HCT116 (cell line): Measurements from ENCODE around the gene ASPHD1. TPM values are rescaled to one million over a fixed set of nuclear protein-coding genes. Genes with fewer than 3 reads are reported as not detected.

Source experiments
- ATAC-seq: fragments of 200-7000 bp; cut with Tn5 transposase; 2 replicates; pipeline ENCODE4 v1.9.1; 2020; ENCODE audit warnings: mild to moderate bottlenecking, moderate library complexity
- BruUV-seq: library from RNA; stranded (reverse); fragments of 400-500 nt; replicated peaks from 2 replicates; lab custom pipeline; 2021; lab: Mats Ljungman, UMichigan
- CTCF ChIA-PET: fragments of 300-600 bp; sonication (Branson Sonifier 250); formaldehyde crosslinking; loops from one replicate; lab custom pipeline; 2021; ENCODE audit warnings: antibody characterized with exemption; lab: Charles Lee
- POLR2A ChIA-PET: fragments of 300-600, 350-600 bp; sonication (Branson Sonifier 250); formaldehyde crosslinking; loops from one replicate; lab custom pipeline; 2021; ENCODE audit warnings: antibody characterized with exemption; lab: Charles Lee
- RAD21 ChIA-PET, 2 experiments: fragments of 300-600 bp; sonication (Branson Sonifier 250); formaldehyde crosslinking; loops; one replicate each; lab custom pipeline; 2023; ENCODE audit warnings: low total read pairs in 2 of 2; ENCODE audit not compliant: uncharacterized antibody in 2 of 2, unreplicated experiment in 2 of 2, low non-redundant PET in 1 of 2; lab: Charles Lee
- DNase-seq: peaks from one replicate; pipeline ENCODE4 v3.0.0-alpha.2; 2010; ENCODE audit warnings: low read depth, low spot score
- H2AFZ ChIP-seq: fragments of 200-600 bp; shearing (Covaris generic), sonication (generic); 2 replicates; pipeline ENCODE4 v1.6.1; 2017; ENCODE audit warnings: low read depth, mixed run types, mixed read lengths, antibody characterized with exemption, low read length; ENCODE audit not compliant: poor library complexity, severe bottlenecking
- H3K27ac ChIP-seq: 2 replicates; pipeline ENCODE4 v1.5.1; 2012; ENCODE audit warnings: low read depth, low read length
- H3K27me3 ChIP-seq: fragments of 200-600 bp; sonication (generic); 2 replicates; pipeline ENCODE4 v1.6.1; 2016; ENCODE audit warnings: mixed run types, low read length, mixed read lengths; ENCODE audit not compliant: insufficient read depth
- H3K36me3 ChIP-seq, 2 experiments: fragments of 200-500 bp in 1 of 2; fragments of 200-600 bp in 1 of 2; sonication (Bioruptor generic) in 1 of 2; sonication (generic) in 1 of 2; 2 replicates each; pipeline versions ENCODE4 v1.5.1 to v1.6.1; 2014 to 2016; ENCODE audit warnings: low read length in 2 of 2, inconsistent platforms in 1 of 2, mixed read lengths in 1 of 2, mixed run types in 1 of 2; ENCODE audit not compliant: insufficient read depth in 2 of 2, control insufficient read depth in 1 of 2
- H3K4me1 ChIP-seq, 2 experiments: fragments of 200-600 bp in 1 of 2; sonication (generic) in 1 of 2; 2 replicates each; pipeline versions ENCODE4 v1.5.1 to v1.6.1; 2012 to 2017; ENCODE audit warnings: low read length in 2 of 2, inconsistent platforms in 1 of 2, mild to moderate bottlenecking in 1 of 2, mixed read lengths in 1 of 2, mixed run types in 1 of 2, moderate library complexity in 1 of 2; ENCODE audit not compliant: insufficient read depth in 2 of 2, control insufficient read depth in 1 of 2
- H3K4me2 ChIP-seq: fragments of 200-600 bp; sonication (generic); 2 replicates; pipeline ENCODE4 v1.6.1; 2017; ENCODE audit warnings: mixed run types, low read length, mixed read lengths
- H3K4me3 ChIP-seq, 2 experiments: fragments of 200-600 bp in 1 of 2; sonication (generic) in 1 of 2; replicated peaks in 1 of 2; 2 replicates each; pipeline ENCODE4 v1.5.1; 2011 to 2016; ENCODE audit warnings: low read length in 2 of 2, control low read depth in 1 of 2, low read depth in 1 of 2, mild to moderate bottlenecking in 1 of 2, mixed read lengths in 1 of 2, mixed run types in 1 of 2
- H3K79me2 ChIP-seq: fragments of 200-600 bp; sonication (generic); 2 replicates; pipeline ENCODE4 v1.6.1; 2017; ENCODE audit warnings: mild to moderate bottlenecking, mixed run types, low read length, moderate library complexity, mixed read lengths; ENCODE audit not compliant: insufficient read depth
- H3K9ac ChIP-seq: fragments of 200-600 bp; sonication (generic); 2 replicates; pipeline ENCODE4 v1.6.1; 2016; ENCODE audit warnings: low read length, mixed read lengths
- H3K9me2 ChIP-seq: fragments of 200-600 bp; sonication (generic), shearing (Covaris generic); 2 replicates; pipeline ENCODE4 v1.6.1; 2017; ENCODE audit warnings: mixed run types, mild to moderate bottlenecking, moderate library complexity; ENCODE audit not compliant: insufficient read depth
- H3K9me3 ChIP-seq, 2 experiments: fragments of 200-500 bp in 1 of 2; fragments of 200-600 bp in 1 of 2; sonication (Bioruptor generic) in 1 of 2; sonication (generic) in 1 of 2; 2 replicates each; pipeline ENCODE4 v1.6.1; 2014 to 2017; ENCODE audit warnings: low read length in 2 of 2, mixed read lengths in 2 of 2, inconsistent platforms in 1 of 2, low read depth in 1 of 2, mild to moderate bottlenecking in 1 of 2, mixed run types in 1 of 2, moderate library complexity in 1 of 2; ENCODE audit not compliant: control insufficient read depth in 1 of 2, insufficient read depth in 1 of 2
- H4K20me1 ChIP-seq: fragments of 200-600 bp; sonication (generic), shearing (Covaris generic); 2 replicates; pipeline ENCODE4 v1.6.1; 2017; ENCODE audit warnings: mixed run types, mild to moderate bottlenecking, moderate library complexity; ENCODE audit not compliant: insufficient read depth
- CBX3 ChIP-seq: IDR thresholded peaks from 2 replicates; pipeline ENCODE4 v1.6.1; 2012; ENCODE audit warnings: low read depth
- EGR1 ChIP-seq: IDR thresholded peaks from 2 replicates; pipeline ENCODE4 v1.6.1; 2012; ENCODE audit warnings: low read depth
- ELF1 ChIP-seq: IDR thresholded peaks from 2 replicates; pipeline ENCODE4 v1.6.1; 2012; ENCODE audit warnings: low read depth, borderline replicate concordance
- EZH2 ChIP-seq: fragments of 200-600 bp; sonication (generic); IDR thresholded peaks from 2 replicates; pipeline ENCODE4 v1.6.1; 2017; ENCODE audit warnings: antibody characterized with exemption, mixed run types
- JUND ChIP-seq: IDR thresholded peaks from 2 replicates; pipeline ENCODE4 v1.6.1; 2012
- POLR2A ChIP-seq: IDR thresholded peaks from 2 replicates; pipeline ENCODE4 v1.7.0; 2011; ENCODE audit warnings: borderline replicate concordance; ENCODE audit not compliant: insufficient read depth, insufficient read length; ENCODE audit errors: extremely low read depth
- POLR2AphosphoS5 ChIP-seq: IDR thresholded peaks from 2 replicates; pipeline ENCODE4 v1.6.1; 2011; ENCODE audit warnings: mild to moderate bottlenecking, low read depth, low read length, moderate library complexity
- RAD21 ChIP-seq: IDR thresholded peaks from 2 replicates; pipeline ENCODE4 v1.6.1; 2012; ENCODE audit warnings: low read depth, mild to moderate bottlenecking
- SP1 ChIP-seq: IDR thresholded peaks from 2 replicates; pipeline ENCODE4 v1.6.1; 2012; ENCODE audit warnings: low read depth
- TCF7L2 ChIP-seq: IDR thresholded peaks from 2 replicates; pipeline ENCODE4 v1.7.0; 2011; ENCODE audit warnings: borderline replicate concordance, inconsistent platforms; ENCODE audit not compliant: insufficient read depth, insufficient read length; ENCODE audit errors: extremely low read depth
- YY1 ChIP-seq: IDR thresholded peaks from 2 replicates; pipeline ENCODE4 v1.6.1; 2011; ENCODE audit warnings: low read length, low read depth, moderate library complexity, mild to moderate bottlenecking; ENCODE audit not compliant: insufficient replicate concordance; ENCODE audit errors: extremely low read depth
- intact Hi-C: fragments of 100-400 bp; cut with micrococcal nuclease; formaldehyde crosslinking; loops from 2 replicates; pipeline ENCODE4 v1.10.0; 2022
- total RNA-seq: library from RNA; stranded (reverse); gene quantifications from one replicate; pipeline ENCODE4 v1.2.1, GENCODE V29; 2021; ENCODE audit not compliant: unreplicated experiment
- TF ChIP-seq, protein P1 (sequence below), 3 experiments: fragments of 200-600 bp in 1 of 3; sonication (generic) in 1 of 3; IDR thresholded peaks in 2 of 3; conservative IDR thresholded peaks in 1 of 3; 2 replicates each; pipeline ENCODE4 v1.5.1; 2012 to 2017; ENCODE audit warnings: low read depth in 2 of 3, low read length in 2 of 3, antibody characterized with exemption in 1 of 3, borderline replicate concordance in 1 of 3, control low read depth in 1 of 3, mild to moderate bottlenecking in 1 of 3, mixed read lengths in 1 of 3, mixed run types in 1 of 3, moderate library complexity in 1 of 3; ENCODE audit not compliant: insufficient read depth in 1 of 3
- TF ChIP-seq, protein P2 (sequence below): IDR thresholded peaks from 2 replicates; pipeline ENCODE4 v1.6.1; 2012

ASPHD1 gene
- total RNA-seq, 1 experiment from 2014 or later, result 18.4 TPM

DNA sequence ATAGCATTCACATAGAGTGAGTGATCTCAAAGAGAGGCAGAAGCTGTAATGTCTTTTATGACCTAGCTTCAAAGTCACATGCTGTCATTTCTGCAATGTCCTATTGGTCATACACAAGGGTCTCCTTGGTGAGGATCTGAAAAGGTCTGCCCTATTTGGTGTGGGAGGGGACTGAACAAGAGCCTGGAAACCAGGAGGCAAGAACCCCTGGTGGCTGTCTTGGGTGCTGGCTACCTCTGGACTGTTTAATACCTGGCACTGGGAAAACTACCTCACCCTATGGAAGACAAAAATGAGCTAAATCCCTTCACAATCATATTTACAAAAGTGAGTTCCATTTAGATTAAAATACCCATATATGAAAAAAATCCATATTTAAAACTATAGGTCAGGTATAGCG is 16.7 kb downstream of the ASPHD1 start:
- intact Hi-C loops, result no loop called here
- TF ChIP-seq CBX3 (no peak), EGR1 (no peak), POLR2A (no peak), RAD21 (no peak)
- TF ChIP-seq, protein P1, sequence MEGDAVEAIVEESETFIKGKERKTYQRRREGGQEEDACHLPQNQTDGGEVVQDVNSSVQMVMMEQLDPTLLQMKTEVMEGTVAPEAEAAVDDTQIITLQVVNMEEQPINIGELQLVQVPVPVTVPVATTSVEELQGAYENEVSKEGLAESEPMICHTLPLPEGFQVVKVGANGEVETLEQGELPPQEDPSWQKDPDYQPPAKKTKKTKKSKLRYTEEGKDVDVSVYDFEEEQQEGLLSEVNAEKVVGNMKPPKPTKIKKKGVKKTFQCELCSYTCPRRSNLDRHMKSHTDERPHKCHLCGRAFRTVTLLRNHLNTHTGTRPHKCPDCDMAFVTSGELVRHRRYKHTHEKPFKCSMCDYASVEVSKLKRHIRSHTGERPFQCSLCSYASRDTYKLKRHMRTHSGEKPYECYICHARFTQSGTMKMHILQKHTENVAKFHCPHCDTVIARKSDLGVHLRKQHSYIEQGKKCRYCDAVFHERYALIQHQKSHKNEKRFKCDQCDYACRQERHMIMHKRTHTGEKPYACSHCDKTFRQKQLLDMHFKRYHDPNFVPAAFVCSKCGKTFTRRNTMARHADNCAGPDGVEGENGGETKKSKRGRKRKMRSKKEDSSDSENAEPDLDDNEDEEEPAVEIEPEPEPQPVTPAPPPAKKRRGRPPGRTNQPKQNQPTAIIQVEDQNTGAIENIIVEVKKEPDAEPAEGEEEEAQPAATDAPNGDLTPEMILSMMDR (IDR thresholded peaks at IDR 0.05 in 2 of 3, conservative IDR thresholded peaks at IDR 0.05 in 1 of 3; ENCODE audit: borderline replicate concordance in 1 of 3, insufficient read depth in 1 of 3, low read depth in 2 of 3, low read length in 2 of 3), result peak in 2 of 3 experiments; percentile 32 to 46; a peak in 3 of 6 replicates
- Histone ChIP-seq H3K4me2 (no peak overlapping the region), H4K20me1 (no peaks in the 10 kb centered on the region), H3K4me3 (no peak overlapping the region), H3K27me3 (no peaks in the 10 kb centered on the region), H3K79me2 (peaks cover 17% of the 10 kb centered on the region), H3K9me2 (no peaks in the 10 kb centered on the region), H3K36me3 (peaks cover 21 to 22% of the 10 kb centered on the region in 2 experiments; a peak in 3 of 4 replicates), H2AFZ (no peak overlapping the region), H3K27ac (no peak overlapping the region), H3K9ac (no peak overlapping the region), H3K4me1 (no peaks in the 10 kb centered on the region), H3K9me3 (no peaks in the 10 kb centered on the region)
- ChIA-PET POLR2A (interaction anchor here (0.6 to 2.0 kb wide), 2 partner anchors 12 to 18 kb away, joined by 3 to 4 read pairs; partner anchors contain the start of gene SEZ6L2), RAD21 (no interaction called here), CTCF (interaction anchor here (1.0 kb wide), 1 partner anchor 69 kb away, joined by 3 read pairs; no protein-coding TSS in a partner anchor)
- BruUV-seq, result no TSS peak
- DNase-seq, result no peak
- peak; percentile 89 for ATAC-seq

DNA sequence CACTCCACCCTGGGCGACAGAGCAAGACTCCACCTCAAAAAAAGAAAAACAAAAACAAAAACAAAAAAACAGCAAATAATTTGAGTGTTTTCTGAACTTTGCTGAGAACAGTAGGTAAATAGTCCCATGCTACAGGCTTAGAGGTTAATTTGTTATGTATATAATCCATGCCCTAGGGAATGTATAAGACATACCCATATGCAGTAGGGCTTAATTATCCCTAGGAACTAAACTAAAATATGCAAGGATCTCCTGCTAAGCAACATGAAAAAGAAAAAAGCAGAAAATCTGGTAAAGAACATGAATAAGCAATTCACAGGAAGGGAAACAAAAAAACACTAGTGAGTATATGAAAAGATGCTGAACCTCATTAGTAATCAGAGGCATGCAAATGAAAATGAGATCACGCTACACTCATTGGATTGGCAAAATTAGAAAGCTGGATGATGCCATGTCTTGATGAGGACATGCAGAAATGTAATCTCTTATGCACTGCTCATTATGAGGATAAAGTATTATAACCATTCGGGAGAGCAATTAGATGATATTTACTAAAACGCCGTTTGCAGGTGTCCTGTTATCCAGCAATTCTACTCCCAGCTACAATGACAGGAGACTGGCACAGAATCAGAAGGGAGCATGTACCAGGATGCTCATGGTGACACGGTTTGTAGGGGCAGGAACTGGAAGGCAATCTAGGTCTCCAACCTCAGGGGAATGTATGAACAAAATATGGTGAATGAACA is 20.2 kb downstream of the ASPHD1 start:
- no peak overlapping the region for H3K9ac ChIP-seq
- ChIA-PET POLR2A (no interaction called here), CTCF (no interaction called here), RAD21 (no interaction called here)
- DNase-seq, result no peak
- no peak overlapping the region for H3K27ac ChIP-seq
- H3K4me3 ChIP-seq, result no peak overlapping the region
- no peak overlapping the region for H3K4me2 ChIP-seq
- H2AFZ ChIP-seq, result no peak overlapping the region
- intact Hi-C loops, result no loop called here
- peaks cover 4 to 11% of the 10 kb centered on the region in 2 experiments; a peak in 2 of 4 replicates for H3K4me1 ChIP-seq
- H4K20me1 ChIP-seq, result no peaks in the 10 kb centered on the region
- peaks cover 52% of the 10 kb centered on the region for H3K79me2 ChIP-seq
- H3K36me3 ChIP-seq, result peaks cover 26 to 36% of the 10 kb centered on the region in 2 experiments; a peak in 3 of 4 replicates
- no peaks in the 10 kb centered on the region for H3K9me2 ChIP-seq
- no peak for ATAC-seq
- no peaks in the 10 kb centered on the region for H3K9me3 ChIP-seq
- H3K27me3 ChIP-seq, result no peaks in the 10 kb centered on the region
- no TSS peak for BruUV-seq
- TF ChIP-seq TCF7L2 (no peak), EZH2 (no peak), JUND (no peak), POLR2AphosphoS5 (no peak), SP1 (no peak), YY1 (no peak), ELF1 (no peak)
- TF ChIP-seq, protein P2, sequence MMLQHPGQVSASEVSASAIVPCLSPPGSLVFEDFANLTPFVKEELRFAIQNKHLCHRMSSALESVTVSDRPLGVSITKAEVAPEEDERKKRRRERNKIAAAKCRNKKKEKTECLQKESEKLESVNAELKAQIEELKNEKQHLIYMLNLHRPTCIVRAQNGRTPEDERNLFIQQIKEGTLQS, result no peak
- TF ChIP-seq, protein P1 (IDR thresholded peaks at IDR 0.05 in 2 of 3, conservative IDR thresholded peaks at IDR 0.05 in 1 of 3; ENCODE audit: borderline replicate concordance in 1 of 3, insufficient read depth in 1 of 3, low read depth in 2 of 3, low read length in 2 of 3), result no peak
